HG03175 (cell line): ENCODE data around the gene TRAF3.
A peak's percentile ranks its signal among the peaks of the same experiment; 100 is the strongest.

ENCODE experiments used
- ATAC-seq: cut with Tn5 transposase; IDR thresholded peaks from one replicate; pipeline ENCODE4 v1.9.1; 2021; ENCODE audit warnings: mild to moderate bottlenecking, moderate library complexity; ENCODE audit not compliant: unreplicated experiment

TRAF3 gene

GRCh38 chr14:102775855-102776760 is 1.1 kb upstream of the TRAF3 start:
- ATAC-seq = no peak

GRCh38 chr14:102777711-102778337 is 575 bp downstream of the TRAF3 start:
- peak; percentile 1 for ATAC-seq

GRCh38 chr14:102778338-102779083 is 1.3 kb downstream of the TRAF3 start:
- no peak for ATAC-seq

- no peak for ATAC-seq
Measured at GRCh38 chr14:102779084-102779462, 1.8 kb downstream of the TRAF3 start.

GRCh38 chr14:102779574-102780315 is 2.5 kb downstream of the TRAF3 start:
- ATAC-seq = no peak

GRCh38 chr14:102781063-102781462 is 3.8 kb downstream of the TRAF3 start:
- ATAC-seq = no peak

GRCh38 chr14:102782974-102783373 is 5.7 kb downstream of the TRAF3 start:
- no peak for ATAC-seq

- ATAC-seq = no peak
Measured at GRCh38 chr14:102784892-102785594, 7.8 kb downstream of the TRAF3 start.

- no peak for ATAC-seq
Measured at GRCh38 chr14:102785595-102785963, 8.3 kb downstream of the TRAF3 start.

- ATAC-seq = no peak
Measured at GRCh38 chr14:102786768-102787167, 9.5 kb downstream of the TRAF3 start.

- ATAC-seq = no peak
Measured at GRCh38 chr14:102789349-102789748, 12.1 kb downstream of the TRAF3 start.

- ATAC-seq = no peak
Measured at GRCh38 chr14:102793531-102794328, 16.5 kb downstream of the TRAF3 start.

GRCh38 chr14:102795060-102795925 is 18.0 kb downstream of the TRAF3 start:
- no peak for ATAC-seq

GRCh38 chr14:102796661-102797190 is 19.5 kb downstream of the TRAF3 start:
- no peak for ATAC-seq

- peak; percentile 64 for ATAC-seq
Measured at GRCh38 chr14:102798926-102799325, 21.7 kb downstream of the TRAF3 start.

GRCh38 chr14:102799684-102800562 is 22.7 kb downstream of the TRAF3 start:
- no peak for ATAC-seq

- ATAC-seq = no peak
Measured at GRCh38 chr14:102802834-102803523, 25.7 kb downstream of the TRAF3 start.
